Stimulated activated memory B cell treated with anti-CD40 and anti-IgM and Interleukin-4, amounts not matched to agents 10 μg/mL and 1 μg/mL and 100 μg/mL, for 72 hours (primary cell): ENCODE results near the gene KLHL24.
A peak's percentile ranks its signal among the peaks of the same experiment; 100 is the strongest.
"Not testable (repeated sequence)": the region's sequence is repeated elsewhere in the genome, so short reads cannot be mapped to it uniquely, and the experiment has no call there.

Experiments
- ATAC-seq: fragments of 150-1000 bp; cut with Tn5 transposase; 2 replicates; pipeline ENCODE4 v1.10.0; 2021
- H3K27ac Mint-ChIP-seq: one replicate; pipeline ENCODE4 v1.8.0; 2022; ENCODE audit warnings: mild to moderate bottlenecking, mixed read lengths
- H3K27me3 Mint-ChIP-seq: one replicate; pipeline ENCODE4 v1.8.0; 2022; ENCODE audit warnings: mixed read lengths
- H3K36me3 Mint-ChIP-seq: one replicate; pipeline ENCODE4 v1.8.0; 2022; ENCODE audit warnings: mixed read lengths
- H3K4me1 Mint-ChIP-seq: one replicate; pipeline ENCODE4 v1.8.0; 2022; ENCODE audit warnings: mixed read lengths
- H3K4me3 Mint-ChIP-seq: one replicate; pipeline ENCODE4 v1.8.0; 2022; ENCODE audit warnings: mild to moderate bottlenecking, moderate library complexity, mixed read lengths
- H3K9me3 Mint-ChIP-seq: one replicate; pipeline ENCODE4 v1.8.0; 2022; ENCODE audit warnings: mixed read lengths

KLHL24 gene

DNA sequence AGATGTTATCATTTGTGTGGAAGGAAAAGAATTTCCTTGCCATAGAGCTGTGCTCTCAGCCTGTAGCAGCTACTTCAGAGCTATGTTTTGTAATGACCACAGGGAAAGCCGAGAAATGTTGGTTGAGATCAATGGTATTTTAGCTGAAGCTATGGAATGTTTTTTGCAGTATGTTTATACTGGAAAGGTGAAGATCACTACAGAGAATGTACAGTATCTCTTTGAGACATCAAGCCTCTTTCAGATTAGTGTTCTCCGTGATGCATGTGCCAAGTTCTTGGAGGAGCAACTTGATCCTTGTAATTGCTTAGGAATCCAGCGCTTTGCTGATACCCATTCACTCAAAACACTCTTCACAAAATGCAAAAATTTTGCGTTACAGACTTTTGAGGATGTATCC lies 15.1 kb downstream of the KLHL24 start:
- H3K4me3 Mint-ChIP-seq, result no peak overlapping the region

GRCh38 chr3:183653209-183654064 lies 18.0 kb downstream of the KLHL24 start:
- no peak for ATAC-seq
- H3K36me3 Mint-ChIP-seq, result peaks cover 72% of the 10 kb centered on the region
- no peak overlapping the region for H3K4me3 Mint-ChIP-seq
- H3K9me3 Mint-ChIP-seq, result peaks cover 16% of the 10 kb centered on the region
- no peaks in the 10 kb centered on the region for H3K27me3 Mint-ChIP-seq
- no peak overlapping the region for H3K27ac Mint-ChIP-seq
- H3K4me1 Mint-ChIP-seq, result peaks cover 7% of the 10 kb centered on the region

More for the DNA sequence above, 15.1 kb downstream of the KLHL24 start:
- Mint-ChIP-seq H3K27me3 (no peaks in the 10 kb centered on the region), H3K9me3 (peaks cover 13% of the 10 kb centered on the region), H3K4me1 (no peaks in the 10 kb centered on the region), H3K36me3 (peaks cover 64% of the 10 kb centered on the region), H3K27ac (no peak overlapping the region)
- no peak for ATAC-seq

DNA sequence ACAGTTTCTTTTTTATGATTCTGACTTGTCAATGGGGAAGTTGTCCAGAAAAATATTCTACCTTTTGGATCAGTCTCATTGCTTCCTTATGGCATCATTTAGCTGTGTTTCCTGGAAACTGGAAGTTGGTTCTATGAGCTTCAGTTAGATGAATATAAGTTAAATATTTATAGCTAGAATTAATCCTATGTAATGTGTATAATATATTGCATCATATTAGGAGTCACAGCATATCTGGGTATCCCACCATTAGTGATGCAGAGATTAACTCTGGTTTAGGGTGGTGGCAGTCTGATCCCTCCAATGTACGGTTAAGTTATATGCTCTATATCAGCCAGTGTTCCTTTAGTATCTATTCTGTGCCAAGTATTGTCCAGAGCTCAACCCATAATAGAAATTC lies 19.3 kb downstream of the KLHL24 start:
- Mint-ChIP-seq H3K4me1 (peaks cover 18% of the 10 kb centered on the region), H3K27me3 (no peaks in the 10 kb centered on the region), H3K4me3 (no peak overlapping the region), H3K36me3 (peaks cover 72% of the 10 kb centered on the region), H3K9me3 (peaks cover 16% of the 10 kb centered on the region), H3K27ac (no peak overlapping the region)
- ATAC-seq, result no peak

DNA sequence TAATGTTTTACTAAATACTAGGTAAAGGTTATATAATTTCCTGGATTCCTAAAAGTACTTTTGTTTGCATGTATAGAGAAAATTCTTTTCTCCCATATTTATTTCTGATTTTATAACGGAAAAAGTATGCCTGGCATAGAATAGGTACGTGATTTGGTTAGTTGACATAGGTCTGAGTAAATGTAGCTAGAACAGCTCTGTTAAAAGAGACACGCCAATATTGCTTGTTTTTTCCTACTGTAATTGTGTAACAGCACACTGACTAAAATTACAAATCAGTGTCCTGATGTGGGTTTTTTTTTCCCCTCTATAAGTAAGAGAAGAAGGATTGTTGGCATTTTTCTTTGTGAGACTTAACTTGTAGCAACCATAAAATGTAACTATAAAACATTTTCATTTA lies 26.7 kb downstream of the KLHL24 start:
- peaks cover 13% of the 10 kb centered on the region for H3K4me1 Mint-ChIP-seq
- H3K27ac Mint-ChIP-seq, result no peak overlapping the region
- no peaks in the 10 kb centered on the region for H3K9me3 Mint-ChIP-seq
- H3K27me3 Mint-ChIP-seq, result no peaks in the 10 kb centered on the region
- no peak overlapping the region for H3K4me3 Mint-ChIP-seq
- ATAC-seq, result no peak
- peaks cover 54% of the 10 kb centered on the region for H3K36me3 Mint-ChIP-seq

- Mint-ChIP-seq H3K27ac (no peak overlapping the region), H3K4me3 (no peak overlapping the region), H3K9me3 (no peaks in the 10 kb centered on the region), H3K4me1 (no peaks in the 10 kb centered on the region), H3K27me3 (no peaks in the 10 kb centered on the region), H3K36me3 (peaks cover 46% of the 10 kb centered on the region)
- ATAC-seq, result no peak
Observed at GRCh38 chr3:183664913-183665381, 29.5 kb downstream of the KLHL24 start.

DNA sequence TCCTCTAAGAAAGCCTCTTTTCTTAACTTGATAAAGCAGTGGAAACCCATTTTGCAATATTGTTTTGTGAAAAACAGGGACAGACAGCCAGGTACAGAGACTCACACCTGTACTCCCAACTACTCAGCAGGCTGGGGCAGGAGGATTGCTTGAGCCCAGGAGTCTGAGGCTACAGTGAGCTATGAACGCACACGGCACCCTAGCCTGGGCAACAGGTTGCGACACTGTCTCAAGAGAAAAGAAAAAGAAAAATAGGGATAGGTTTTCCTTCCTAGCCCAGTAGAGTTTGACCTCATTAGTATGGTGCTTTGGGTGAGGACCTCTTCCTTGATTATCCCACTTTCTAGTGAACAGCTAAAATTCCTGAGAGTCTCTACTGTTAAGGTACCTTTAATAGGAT lies 44.6 kb downstream of the KLHL24 start:
- no peaks in the 10 kb centered on the region for H3K27me3 Mint-ChIP-seq
- no peaks in the 10 kb centered on the region for H3K4me1 Mint-ChIP-seq
- no peak overlapping the region for H3K4me3 Mint-ChIP-seq
- no peak overlapping the region for H3K27ac Mint-ChIP-seq
- ATAC-seq, result no peak
- H3K9me3 Mint-ChIP-seq, result no peaks in the 10 kb centered on the region
- H3K36me3 Mint-ChIP-seq, result peaks cover 29% of the 10 kb centered on the region

DNA sequence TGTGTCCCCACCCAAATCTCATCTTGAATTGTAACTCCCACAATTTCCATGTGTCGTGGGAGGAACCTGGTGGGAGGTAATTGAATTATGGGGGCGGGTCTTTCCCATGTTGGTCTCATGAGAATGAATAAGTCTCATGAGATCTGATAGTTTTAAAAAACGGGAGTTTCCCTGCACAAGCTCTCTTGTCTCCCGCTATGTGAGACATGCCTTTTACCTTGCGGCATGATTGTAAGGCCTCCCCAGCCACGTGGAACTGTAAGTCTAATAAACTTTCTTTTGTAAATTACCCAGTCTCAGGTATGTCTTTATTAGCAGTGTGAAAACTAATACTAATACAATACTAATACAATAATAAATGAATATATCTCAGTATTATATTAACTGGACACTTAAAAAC lies 52.3 kb downstream of the KLHL24 start:
- H3K27me3 Mint-ChIP-seq, result no peaks in the 10 kb centered on the region
- H3K4me3 Mint-ChIP-seq, result no peak overlapping the region
- H3K36me3 Mint-ChIP-seq, result peaks cover 2% of the 10 kb centered on the region
- no peaks in the 10 kb centered on the region for H3K9me3 Mint-ChIP-seq
- H3K4me1 Mint-ChIP-seq, result no peaks in the 10 kb centered on the region
- no peak for ATAC-seq
- no peak overlapping the region for H3K27ac Mint-ChIP-seq

DNA sequence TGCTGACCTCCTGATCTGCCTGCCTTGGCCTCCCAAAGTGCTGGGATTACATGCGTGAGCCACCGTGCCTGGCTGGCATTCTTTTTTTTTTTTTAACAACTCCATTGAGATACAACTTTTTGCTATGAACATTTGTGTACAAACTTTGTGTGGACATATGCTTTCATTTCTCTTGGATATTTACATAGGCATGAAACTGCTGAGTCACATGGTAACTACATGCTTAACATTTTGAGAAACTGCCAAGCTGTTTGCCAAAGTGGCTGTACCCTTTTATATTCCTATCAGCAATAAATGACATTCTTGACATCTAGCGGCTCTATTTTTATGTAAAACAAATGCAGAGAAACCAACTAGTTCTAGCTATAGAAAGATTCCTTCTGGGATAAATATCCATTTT lies 53.5 kb downstream of the KLHL24 start:
- H3K27ac Mint-ChIP-seq, result no peak overlapping the region
- H3K27me3 Mint-ChIP-seq, result no peaks in the 10 kb centered on the region

GRCh38 chr3:183689621-183690020 lies 54.2 kb downstream of the KLHL24 start:
- not testable (repeated sequence) for H3K4me3 Mint-ChIP-seq, H3K4me1 Mint-ChIP-seq, H3K27me3 Mint-ChIP-seq, H3K36me3 Mint-ChIP-seq, H3K9me3 Mint-ChIP-seq, H3K27ac Mint-ChIP-seq, ATAC-seq

More for the DNA sequence above, 53.5 kb downstream of the KLHL24 start:
- Mint-ChIP-seq H3K36me3 (no peaks in the 10 kb centered on the region), H3K4me1 (no peaks in the 10 kb centered on the region), H3K9me3 (no peaks in the 10 kb centered on the region), H3K4me3 (no peak overlapping the region)
- no peak for ATAC-seq

DNA sequence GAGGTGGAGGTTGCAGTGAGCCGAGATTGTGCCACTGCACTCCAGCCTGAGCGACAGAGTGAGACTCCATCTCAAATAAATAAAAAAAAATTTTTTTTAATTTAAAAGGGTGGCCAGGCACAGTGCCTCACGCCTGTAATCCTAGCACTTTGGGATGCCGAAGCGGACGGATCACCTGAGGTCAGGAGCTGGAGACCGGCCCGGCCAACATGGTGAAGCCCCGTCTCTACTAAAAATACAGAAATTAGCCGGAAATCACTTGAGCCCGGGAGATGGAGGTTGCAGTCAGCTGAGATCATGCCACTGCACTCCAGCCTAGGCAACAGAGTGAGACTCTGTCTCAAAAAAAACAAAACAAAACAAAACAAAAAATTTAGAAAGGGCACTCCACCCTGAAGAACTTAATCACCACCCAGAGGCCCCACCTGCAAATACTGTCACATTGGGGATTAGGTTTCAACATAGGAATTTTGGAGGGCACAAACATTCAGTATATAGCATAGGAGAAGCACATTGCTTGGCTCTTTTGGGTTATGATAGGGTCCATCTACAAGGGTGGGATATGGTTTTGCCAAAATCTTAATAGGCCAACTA lies 55.1 kb downstream of the KLHL24 start:
- H3K27ac Mint-ChIP-seq, result no peak overlapping the region
- no peaks in the 10 kb centered on the region for H3K27me3 Mint-ChIP-seq
- no peaks in the 10 kb centered on the region for H3K9me3 Mint-ChIP-seq
- no peak for ATAC-seq
- H3K36me3 Mint-ChIP-seq, result no peaks in the 10 kb centered on the region
- no peak overlapping the region for H3K4me3 Mint-ChIP-seq
- H3K4me1 Mint-ChIP-seq, result no peaks in the 10 kb centered on the region

DNA sequence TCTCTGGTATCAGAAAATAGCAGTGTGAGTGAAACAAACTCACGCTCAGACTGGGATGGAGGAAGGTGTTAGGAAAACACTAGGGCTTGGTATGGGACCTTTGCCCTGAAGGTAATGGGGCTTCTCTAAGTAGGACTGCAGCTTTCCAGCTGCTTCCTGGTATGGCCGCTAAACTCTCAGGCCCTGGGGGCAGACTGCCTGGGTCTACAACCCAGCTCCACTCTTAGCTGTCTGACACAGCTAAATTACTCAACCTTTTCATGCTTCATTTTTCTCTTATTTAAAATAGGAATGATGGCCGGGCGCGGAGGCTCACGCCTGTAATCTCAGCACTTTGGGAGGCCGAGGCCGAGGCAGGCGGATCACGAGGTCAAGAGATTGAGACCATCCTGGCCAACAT lies 57.0 kb downstream of the KLHL24 start:
- no peak overlapping the region for H3K4me3 Mint-ChIP-seq
- H3K27ac Mint-ChIP-seq, result no peak overlapping the region
- H3K4me1 Mint-ChIP-seq, result peaks cover 4% of the 10 kb centered on the region
- H3K27me3 Mint-ChIP-seq, result no peaks in the 10 kb centered on the region
- ATAC-seq, result no peak
- H3K9me3 Mint-ChIP-seq, result no peaks in the 10 kb centered on the region
- no peaks in the 10 kb centered on the region for H3K36me3 Mint-ChIP-seq

DNA sequence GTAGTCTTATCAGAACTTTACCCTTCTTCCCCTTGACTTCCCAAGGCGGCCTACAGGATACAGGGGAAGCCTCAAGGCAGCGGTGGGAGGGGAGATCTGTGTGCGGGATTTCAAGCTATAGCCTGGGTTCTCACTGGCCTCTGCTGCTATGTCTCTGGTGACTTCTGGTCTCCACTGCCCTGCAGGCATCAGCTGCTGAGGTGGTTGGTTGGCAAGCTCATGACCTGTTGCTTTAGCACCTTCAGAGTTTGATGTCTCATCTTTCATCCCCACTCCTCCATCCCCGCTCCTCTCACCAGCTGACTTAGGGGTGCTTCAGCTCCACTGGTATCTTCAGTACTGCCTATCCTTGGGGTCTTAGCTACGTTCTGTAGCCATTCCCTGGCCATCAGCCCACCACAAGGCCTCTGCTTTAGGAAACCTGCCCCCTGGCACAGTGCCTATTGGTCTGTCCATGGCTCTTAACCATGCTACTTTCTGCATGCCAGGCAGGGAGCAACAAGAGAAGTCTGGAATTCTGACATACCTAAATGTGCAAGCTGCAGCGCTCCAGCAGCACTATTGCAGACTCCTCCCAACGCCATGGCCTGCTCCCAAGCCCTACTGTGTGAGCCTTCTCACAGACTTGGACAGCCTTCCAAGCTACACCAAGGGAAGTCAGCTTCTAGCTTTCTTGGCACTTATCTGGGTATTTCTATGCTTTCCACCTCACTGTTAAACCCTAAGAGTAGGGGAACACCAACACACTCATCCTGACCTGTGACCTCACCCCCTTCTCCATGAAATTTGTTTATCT lies 60.3 kb downstream of the KLHL24 start:
- Mint-ChIP-seq H3K4me1 (peaks cover 30% of the 10 kb centered on the region), H3K9me3 (no peaks in the 10 kb centered on the region), H3K27me3 (no peaks in the 10 kb centered on the region), H3K36me3 (peaks cover 6% of the 10 kb centered on the region), H3K27ac (no peak overlapping the region), H3K4me3 (no peak overlapping the region)
- no peak for ATAC-seq

- H3K36me3 Mint-ChIP-seq, result peaks cover 18% of the 10 kb centered on the region
- peaks cover 35% of the 10 kb centered on the region for H3K4me1 Mint-ChIP-seq
- no peak for ATAC-seq
- H3K27ac Mint-ChIP-seq, result peak overlapping the region; percentile 69
- H3K9me3 Mint-ChIP-seq, result no peaks in the 10 kb centered on the region
- H3K27me3 Mint-ChIP-seq, result no peaks in the 10 kb centered on the region
- H3K4me3 Mint-ChIP-seq, result peak overlapping the region; percentile 80
Observed at GRCh38 chr3:183697123-183697609, 61.7 kb downstream of the KLHL24 start.

GRCh38 chr3:183697610-183698317 lies 62.3 kb downstream of the KLHL24 start, which contains the start of gene YEATS2:
Gene YEATS2, plus strand, starts transcription at chr3:183697797. Its CDS starts 17,366 bp downstream, at chr3:183715163.
- H3K27me3 Mint-ChIP-seq, result no peaks in the 10 kb centered on the region
- peaks cover 19% of the 10 kb centered on the region for H3K36me3 Mint-ChIP-seq
- H3K27ac Mint-ChIP-seq, result peak within 1 kb of the TSS; percentile 69
- ATAC-seq, result peak; percentile 94
- peaks cover 35% of the 10 kb centered on the region for H3K4me1 Mint-ChIP-seq
- H3K4me3 Mint-ChIP-seq, result peak within 1 kb of the TSS; percentile 83
- no peaks in the 10 kb centered on the region for H3K9me3 Mint-ChIP-seq
